A549 (cell line): ENCODE measurements around the gene GOT1.

Experiments used
- CEBPB ChIP-seq, 2 experiments: fragments of >200 bp in 1 of 2; sonication (Bioruptor Twin) in 1 of 2; formaldehyde crosslinking in 1 of 2; IDR thresholded peaks; 2 replicates each; pipeline ENCODE4 v1.6.1; 2012 to 2016
- EP300 ChIP-seq, 2 experiments: fragments of >200 bp; sonication (Bioruptor Twin); formaldehyde crosslinking; IDR thresholded peaks; 2 replicates in 1 of 2; 3 replicates in 1 of 2; pipeline ENCODE4 v1.6.1; 2016 to 2017
- ESRRA ChIP-seq: fragments of 150-350 bp; IDR thresholded peaks from 2 replicates; pipeline ENCODE4 v1.6.1; 2014; ENCODE audit warnings: mild to moderate bottlenecking, low read length, borderline replicate concordance
- HMGXB4 ChIP-seq: fragments of 250-450 bp; sonication (Bioruptor Pico); IDR thresholded peaks from 2 replicates; pipeline ENCODE4 v1.5.0; 2021; ENCODE audit warnings: mild to moderate bottlenecking, moderate library complexity, borderline replicate concordance
- MAFK ChIP-seq: fragments of 450-650 bp; IDR thresholded peaks from 2 replicates; pipeline ENCODE4 v1.6.1; 2014; ENCODE audit not compliant: partially characterized antibody
- MYC ChIP-seq: IDR thresholded peaks from 2 replicates; pipeline ENCODE4 v1.6.1; 2012; ENCODE audit warnings: mild to moderate bottlenecking, inconsistent platforms, low read length, improper control_type of control experiment, borderline replicate concordance
- PHF8 ChIP-seq: fragments of 200-600 bp; sonication (generic); IDR thresholded peaks from 2 replicates; pipeline ENCODE4 v1.6.1; 2016; ENCODE audit warnings: low read depth, mild to moderate bottlenecking, antibody characterized with exemption, moderate library complexity, borderline replicate concordance
- POLR2A ChIP-seq: IDR thresholded peaks from 2 replicates; pipeline ENCODE4 v1.6.1; 2012; ENCODE audit warnings: mild to moderate bottlenecking, low read length
- RAD21 ChIP-seq, 2 experiments: fragments of >200 bp in 1 of 2; sonication (Bioruptor Twin) in 1 of 2; formaldehyde crosslinking in 1 of 2; IDR thresholded peaks in 1 of 2; conservative IDR thresholded peaks in 1 of 2; 2 replicates in 1 of 2; 3 replicates in 1 of 2; pipeline ENCODE4 v1.6.1; 2012 to 2018; ENCODE audit warnings: inconsistent platforms in 1 of 2
- RCOR1 ChIP-seq: fragments of 150-350 bp; IDR thresholded peaks from 2 replicates; pipeline ENCODE4 v1.6.1; 2014; ENCODE audit warnings: antibody characterized with exemption, low read length, low read depth
- RFX5 ChIP-seq: fragments of 450-650 bp; IDR thresholded peaks from 2 replicates; pipeline ENCODE4 v1.7.1; 2014; ENCODE audit warnings: antibody characterized with exemption, mild to moderate bottlenecking, moderate library complexity
- ZC3H11A ChIP-seq: fragments of 450-650 bp; IDR thresholded peaks from 2 replicates; pipeline ENCODE4 v1.6.1; 2014; ENCODE audit warnings: antibody characterized with exemption, mild to moderate bottlenecking
- TF ChIP-seq, protein P1 (sequence below): fragments of >200 bp; sonication (Bioruptor Twin); formaldehyde crosslinking; IDR thresholded peaks from 3 replicates; pipeline ENCODE4 v1.5.1; 2016
- TF ChIP-seq, protein P2 (sequence below): IDR thresholded peaks from 2 replicates; pipeline ENCODE4 v1.6.1; 2012

GRCh38 chr10:99357691-99358090 is 72.7 kb downstream of the GOT1 start:
- TF ChIP-seq, protein P1, sequence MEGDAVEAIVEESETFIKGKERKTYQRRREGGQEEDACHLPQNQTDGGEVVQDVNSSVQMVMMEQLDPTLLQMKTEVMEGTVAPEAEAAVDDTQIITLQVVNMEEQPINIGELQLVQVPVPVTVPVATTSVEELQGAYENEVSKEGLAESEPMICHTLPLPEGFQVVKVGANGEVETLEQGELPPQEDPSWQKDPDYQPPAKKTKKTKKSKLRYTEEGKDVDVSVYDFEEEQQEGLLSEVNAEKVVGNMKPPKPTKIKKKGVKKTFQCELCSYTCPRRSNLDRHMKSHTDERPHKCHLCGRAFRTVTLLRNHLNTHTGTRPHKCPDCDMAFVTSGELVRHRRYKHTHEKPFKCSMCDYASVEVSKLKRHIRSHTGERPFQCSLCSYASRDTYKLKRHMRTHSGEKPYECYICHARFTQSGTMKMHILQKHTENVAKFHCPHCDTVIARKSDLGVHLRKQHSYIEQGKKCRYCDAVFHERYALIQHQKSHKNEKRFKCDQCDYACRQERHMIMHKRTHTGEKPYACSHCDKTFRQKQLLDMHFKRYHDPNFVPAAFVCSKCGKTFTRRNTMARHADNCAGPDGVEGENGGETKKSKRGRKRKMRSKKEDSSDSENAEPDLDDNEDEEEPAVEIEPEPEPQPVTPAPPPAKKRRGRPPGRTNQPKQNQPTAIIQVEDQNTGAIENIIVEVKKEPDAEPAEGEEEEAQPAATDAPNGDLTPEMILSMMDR = no peak
- TF ChIP-seq HMGXB4 (CRISPR knock-in tag) (no peak), RAD21 (conservative IDR thresholded peaks at IDR 0.05 in 1 of 2, IDR thresholded peaks at IDR 0.05 in 1 of 2) (no peak), RCOR1 (no peak), POLR2A (no peak), EP300 (IDR thresholded peaks at IDR 0.05) (no peak), ESRRA (no peak), MAFK (no peak), RFX5 (no peak), CEBPB (IDR thresholded peaks at IDR 0.05) (no peak), PHF8 (no peak), MYC (no peak), ZC3H11A (no peak)
- TF ChIP-seq, protein P2, sequence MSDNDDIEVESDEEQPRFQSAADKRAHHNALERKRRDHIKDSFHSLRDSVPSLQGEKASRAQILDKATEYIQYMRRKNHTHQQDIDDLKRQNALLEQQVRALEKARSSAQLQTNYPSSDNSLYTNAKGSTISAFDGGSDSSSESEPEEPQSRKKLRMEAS = no peak
